Upper lobe of right lung (tissue), 1 donor: ENCODE results near the gene PLET1. TPM values are rescaled to one million over a fixed set of nuclear protein-coding genes. Genes with fewer than 3 reads are reported as not detected.

Experiments used
- ATAC-seq: fragments of 200-7000 bp; cut with Tn5 transposase; one replicate; pipeline ENCODE4 v1.9.1; 2020; ENCODE audit warnings: mild to moderate bottlenecking, moderate library complexity
- DNase-seq: peaks from one replicate; pipeline ENCODE4 v3.0.0-alpha.2; 2020
- H3K27ac ChIP-seq: fragments of 200-600 bp; one replicate; pipeline ENCODE4 v1.8.0; 2022
- H3K27me3 ChIP-seq: fragments of 200-600 bp; one replicate; pipeline ENCODE4 v1.8.0; 2022; ENCODE audit warnings: mild to moderate bottlenecking
- H3K36me3 ChIP-seq: fragments of 200-600 bp; one replicate; pipeline ENCODE4 v1.8.0; 2022
- H3K4me1 ChIP-seq: fragments of 200-600 bp; one replicate; pipeline ENCODE4 v1.8.0; 2022
- H3K4me3 ChIP-seq: fragments of 200-600 bp; one replicate; pipeline ENCODE4 v1.8.0; 2022; ENCODE audit warnings: mild to moderate bottlenecking
- H3K9me3 ChIP-seq: fragments of 200-600 bp; one replicate; pipeline ENCODE4 v1.8.0; 2022
- CTCF ChIP-seq: fragments of 200-600 bp; IDR thresholded peaks from one replicate; pipeline ENCODE4 v1.8.0; 2022; ENCODE audit warnings: antibody characterized with exemption
- intact Hi-C: fragments of 100-400 bp; cut with DNase I; formaldehyde crosslinking; loops from one replicate; pipeline ENCODE4 v1.11.0; 2022
- total RNA-seq: library from RNA; stranded (reverse); fragmentation: NEBNext Ultra II Directional; extraction: Animal tissue kit (Norgen Biotek cat#: 25700); gene quantifications from one replicate; pipeline ENCODE4 v1.2.1, GENCODE V29; 2021
- donor health status: DM: no; HTN: yes; CAD: no; lungs with severe emphysema.

Gene PLET1
- total RNA-seq, 1 donor from 2014 or later: not detected

GRCh38 chr11:112241486-112241885 lies 19.2 kb downstream of the PLET1 start:
- ATAC-seq (no peak), DNase-seq (no peak)
- no peak overlapping the region for H3K4me3 ChIP-seq
- no peaks in the 10 kb centered on the region for H3K27me3 ChIP-seq
- intact Hi-C loops: no loop called here
- no peaks in the 10 kb centered on the region for H3K4me1 ChIP-seq
- no peak overlapping the region for H3K27ac ChIP-seq
- no peaks in the 10 kb centered on the region for H3K9me3 ChIP-seq
- no peak for TF ChIP-seq CTCF
- peaks cover 22% of the 10 kb centered on the region for H3K36me3 ChIP-seq

- intact Hi-C loops: no loop called here
- ATAC-seq (no peak), DNase-seq (no peak)
- Histone ChIP-seq H3K4me3 (no peak overlapping the region), H3K27me3 (no peaks in the 10 kb centered on the region), H3K9me3 (no peaks in the 10 kb centered on the region), H3K36me3 (peaks cover 56% of the 10 kb centered on the region), H3K4me1 (no peaks in the 10 kb centered on the region), H3K27ac (no peak overlapping the region)
- TF ChIP-seq CTCF: no peak
Measured at GRCh38 chr11:112238041-112238440, 22.6 kb downstream of the PLET1 start.

GRCh38 chr11:112237451-112237850 lies 23.2 kb downstream of the PLET1 start:
- Histone ChIP-seq H3K27me3 (no peaks in the 10 kb centered on the region), H3K9me3 (no peaks in the 10 kb centered on the region), H3K27ac (no peak overlapping the region), H3K4me1 (no peaks in the 10 kb centered on the region), H3K36me3 (peaks cover 62% of the 10 kb centered on the region), H3K4me3 (no peak overlapping the region)
- ATAC-seq (no peak), DNase-seq (no peak)
- intact Hi-C loops: no loop called here
- TF ChIP-seq CTCF: no peak

GRCh38 chr11:112235750-112236390 lies 24.8 kb downstream of the PLET1 start:
- intact Hi-C loops: no loop called here

GRCh38 chr11:112231952-112232351 lies 28.7 kb downstream of the PLET1 start:
- Histone ChIP-seq H3K4me1 (peaks cover 7% of the 10 kb centered on the region), H3K27ac (no peak overlapping the region), H3K36me3 (peaks cover 81% of the 10 kb centered on the region), H3K27me3 (no peaks in the 10 kb centered on the region), H3K4me3 (no peak overlapping the region), H3K9me3 (no peaks in the 10 kb centered on the region)
- no peak for TF ChIP-seq CTCF
- ATAC-seq (no peak), DNase-seq (no peak)
- intact Hi-C loops: no loop called here

More at GRCh38 chr11:112235750-112236390, 24.8 kb downstream of the PLET1 start:
- H3K4me1 ChIP-seq: no peaks in the 10 kb centered on the region
- peaks cover 74% of the 10 kb centered on the region for H3K36me3 ChIP-seq
- ATAC-seq (no peak), DNase-seq (no peak)
- no peaks in the 10 kb centered on the region for H3K27me3 ChIP-seq
- no peaks in the 10 kb centered on the region for H3K9me3 ChIP-seq
- no peak for TF ChIP-seq CTCF
- no peak overlapping the region for H3K27ac ChIP-seq
- no peak overlapping the region for H3K4me3 ChIP-seq
